Limb (tissue), 2 donors: ENCODE measurements around the gene RRAGA.
"Not testable (repeated sequence)": the region's sequence is repeated elsewhere in the genome, so short reads cannot be mapped to it uniquely, and the experiment has no call there.

Source experiments
- DNase-seq, 2 donors: peaks; one replicate each; pipeline ENCODE4 v3.0.0-alpha.2; 2016; ENCODE audit errors: extremely low spot score in 2 of 2

Gene RRAGA, protein sequence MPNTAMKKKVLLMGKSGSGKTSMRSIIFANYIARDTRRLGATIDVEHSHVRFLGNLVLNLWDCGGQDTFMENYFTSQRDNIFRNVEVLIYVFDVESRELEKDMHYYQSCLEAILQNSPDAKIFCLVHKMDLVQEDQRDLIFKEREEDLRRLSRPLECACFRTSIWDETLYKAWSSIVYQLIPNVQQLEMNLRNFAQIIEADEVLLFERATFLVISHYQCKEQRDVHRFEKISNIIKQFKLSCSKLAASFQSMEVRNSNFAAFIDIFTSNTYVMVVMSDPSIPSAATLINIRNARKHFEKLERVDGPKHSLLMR

DNA sequence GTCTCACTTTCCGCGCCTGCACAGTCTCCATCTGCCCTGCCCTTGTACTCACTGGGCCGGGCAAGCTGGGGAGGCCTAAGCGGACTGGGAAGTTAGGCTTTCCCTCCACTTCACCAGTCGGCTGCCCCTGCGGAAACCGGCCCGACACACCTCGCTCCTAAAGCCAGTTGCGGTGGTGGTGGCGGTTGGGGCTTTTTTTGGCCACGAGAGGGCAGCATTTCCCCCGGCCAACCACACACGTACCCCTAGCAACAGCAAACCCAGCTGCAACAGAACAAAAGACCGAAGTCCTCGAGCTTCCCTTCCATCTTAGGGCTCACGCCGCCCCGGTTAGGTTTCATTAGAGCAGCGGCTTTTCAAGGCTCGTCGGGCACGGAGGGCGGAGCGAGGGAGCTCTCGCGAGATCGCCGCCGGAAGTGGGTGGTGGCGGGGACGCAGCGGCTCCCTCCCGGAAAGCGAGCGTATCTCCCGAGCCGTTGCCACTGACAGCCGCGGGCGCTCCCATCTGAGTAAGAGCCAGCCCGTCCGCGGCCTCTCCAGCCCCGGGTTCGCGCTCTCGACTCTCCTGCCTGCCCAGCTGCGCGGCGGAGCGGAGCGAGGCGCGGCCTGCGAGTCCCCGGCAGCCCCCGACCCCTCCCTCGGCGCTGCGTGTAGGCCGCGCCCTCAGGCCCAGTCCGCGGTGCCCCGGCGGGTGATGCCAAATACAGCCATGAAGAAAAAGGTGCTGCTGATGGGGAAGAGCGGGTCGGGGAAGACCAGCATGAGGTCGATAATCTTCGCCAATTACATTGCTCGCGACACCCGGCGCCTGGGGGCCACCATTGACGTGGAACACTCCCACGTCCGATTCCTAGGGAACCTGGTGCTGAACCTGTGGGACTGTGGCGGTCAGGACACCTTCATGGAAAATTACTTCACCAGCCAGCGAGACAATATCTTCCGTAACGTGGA lies at the start of gene RRAGA:
Gene RRAGA (plus strand): TSS at position 462 of the 951 bp plus-strand sequence. CDS start 233 bp downstream, at position 695.
- peak; percentile 96 to 97 for DNase-seq

DNA sequence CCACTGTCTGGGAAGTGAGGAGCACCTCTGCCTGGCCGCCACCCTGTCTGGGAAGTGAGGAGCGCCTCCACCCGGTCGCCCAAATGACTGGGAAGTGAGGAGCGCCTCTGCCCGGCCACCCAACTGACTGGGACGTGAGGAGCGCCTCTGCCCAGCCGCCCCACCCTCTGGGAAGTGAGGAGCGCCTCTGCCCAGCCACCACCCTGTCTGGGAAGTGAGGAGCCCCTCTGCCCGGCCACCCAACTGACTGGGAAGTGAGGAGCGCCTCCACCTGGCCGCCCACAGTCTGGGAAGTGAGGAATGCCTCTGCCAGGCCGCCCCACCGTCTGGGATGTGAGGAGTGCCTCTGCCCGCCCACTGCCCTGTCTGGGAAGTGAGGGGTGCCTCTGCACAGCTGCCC lies 49.1 kb upstream of the RRAGA start:
- no peak for DNase-seq

DNA sequence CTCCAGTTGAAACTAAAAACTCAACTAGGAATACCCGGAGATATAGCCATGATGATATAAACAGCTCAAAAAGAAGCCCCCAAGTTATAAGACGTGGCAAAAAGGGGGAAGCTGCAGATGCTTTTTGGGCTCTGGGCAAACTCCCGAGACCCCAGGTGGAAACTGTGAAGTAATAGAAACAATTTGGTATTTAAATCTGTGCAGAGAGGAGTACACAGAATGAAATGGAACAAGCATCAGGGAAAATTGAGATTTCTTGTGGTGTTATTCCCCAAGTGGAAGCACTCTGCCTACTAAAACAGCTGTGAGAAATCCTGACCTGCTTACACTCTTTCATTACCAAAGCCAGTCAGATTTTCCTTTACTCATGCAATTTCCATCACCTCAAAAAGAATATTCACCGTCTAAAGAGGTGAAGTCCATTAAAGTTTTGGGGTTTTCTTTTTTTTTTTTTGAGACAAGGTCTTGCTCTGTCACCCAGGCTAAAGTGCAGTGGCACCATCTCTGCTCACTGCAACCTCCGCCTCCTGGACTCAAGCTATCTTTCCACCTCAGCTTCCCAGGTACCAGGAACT lies 39.7 kb upstream of the RRAGA start:
- DNase-seq = peak in 1 of 2 donors; percentile 45

DNA sequence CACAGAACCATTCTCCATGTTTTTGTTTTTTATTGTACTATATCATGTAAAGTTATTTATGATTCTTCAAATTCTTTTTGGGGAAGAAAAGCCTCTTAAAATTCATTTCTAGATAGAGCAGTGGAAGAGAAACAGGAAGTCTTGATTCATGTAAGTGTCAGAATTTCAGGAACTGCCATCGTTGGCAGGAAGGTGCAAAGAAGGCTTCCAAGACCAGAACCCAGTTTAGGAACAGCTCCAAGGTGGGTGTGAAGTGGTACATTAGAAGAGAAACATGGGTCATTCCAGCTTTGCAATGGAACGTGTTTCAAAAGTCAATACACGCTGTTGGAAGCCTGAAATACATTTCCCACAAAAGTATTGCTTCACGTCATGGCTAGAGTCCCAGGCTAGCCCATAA lies 31.0 kb upstream of the RRAGA start:
- DNase-seq = no peak

DNA sequence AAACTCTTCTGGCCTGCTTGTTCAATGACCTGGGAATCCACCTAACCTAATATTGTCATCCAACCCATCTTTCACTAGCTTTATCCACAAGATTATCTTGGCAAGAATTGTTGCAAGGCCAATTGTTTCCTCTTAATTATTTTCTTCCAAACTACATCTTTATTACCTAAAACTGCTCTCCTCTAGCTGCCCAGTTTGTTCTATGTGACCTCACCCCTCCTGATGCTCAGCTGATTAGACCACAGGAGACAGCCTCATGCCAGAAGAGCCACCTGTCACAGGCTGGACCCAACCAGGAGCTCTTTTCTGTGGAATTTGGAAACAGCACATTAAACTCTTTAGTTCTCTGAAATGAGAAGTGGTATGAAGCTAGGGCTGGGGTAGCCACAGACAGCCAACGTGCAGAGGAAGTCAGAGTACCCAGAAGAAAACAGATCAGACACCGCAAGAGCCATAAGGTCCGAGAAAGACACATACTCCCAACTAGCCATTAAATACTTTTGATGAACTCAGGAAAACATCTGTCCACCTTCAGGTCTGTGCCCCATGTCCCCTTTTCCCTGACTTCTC lies 28.3 kb upstream of the RRAGA start:
- no peak for DNase-seq

DNA sequence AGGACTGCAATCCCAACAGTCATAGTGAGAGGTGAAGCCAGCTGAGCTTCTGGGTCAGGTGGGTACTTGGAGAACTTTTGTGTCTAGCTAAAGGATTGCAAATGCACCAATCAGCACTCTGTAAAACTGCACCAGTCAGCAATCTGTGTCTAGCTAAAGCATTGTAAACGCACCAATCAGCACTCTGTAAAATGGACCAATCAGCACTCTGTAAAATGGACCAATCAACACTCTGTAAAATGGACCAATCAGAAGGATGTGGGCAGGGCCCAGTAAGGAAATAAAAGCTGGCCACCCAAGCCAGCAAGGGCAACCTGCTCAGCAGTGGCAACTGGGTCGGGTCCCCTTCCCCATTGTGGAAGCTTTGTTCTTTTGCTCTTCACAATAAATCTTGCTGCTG lies 27.6 kb upstream of the RRAGA start:
- not testable (repeated sequence) for DNase-seq

DNA sequence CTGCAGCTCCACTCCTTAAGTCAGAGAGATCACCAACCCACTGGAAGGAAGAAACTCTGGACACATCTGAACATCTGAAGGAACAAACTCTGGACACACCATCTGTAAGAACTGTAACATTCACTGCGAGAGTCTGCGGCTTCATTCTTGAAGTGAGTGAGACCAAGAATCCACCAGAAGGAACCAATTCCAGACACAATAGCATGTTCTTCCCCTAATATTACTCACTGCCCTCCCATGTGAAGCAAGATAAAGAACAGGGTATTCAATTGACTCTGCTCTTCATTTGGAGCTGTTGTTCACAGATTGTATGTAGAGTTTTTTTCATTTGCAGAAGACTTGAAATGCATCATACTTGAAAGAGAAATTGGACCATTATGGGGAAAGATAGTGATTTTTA lies 27.0 kb upstream of the RRAGA start:
- DNase-seq = no peak

DNA sequence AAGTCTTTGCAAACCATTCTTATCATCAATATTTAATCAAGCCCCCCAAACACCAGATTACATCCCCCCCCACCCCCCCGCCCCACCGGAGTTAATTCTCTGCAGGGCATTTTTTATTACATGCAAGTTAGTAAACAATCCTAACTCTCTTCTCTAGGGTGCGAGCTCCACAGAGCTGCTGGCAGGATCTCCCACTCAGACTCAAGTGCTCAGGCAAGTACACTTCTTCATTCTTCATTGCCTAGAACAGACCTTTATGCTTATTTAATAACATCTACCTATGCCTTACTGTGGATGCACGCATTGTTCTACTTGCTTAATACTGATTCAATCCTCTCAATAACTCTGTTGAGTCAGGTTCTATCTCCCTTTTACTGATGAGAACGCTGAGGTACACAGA lies 26.1 kb upstream of the RRAGA start:
- no peak for DNase-seq

DNA sequence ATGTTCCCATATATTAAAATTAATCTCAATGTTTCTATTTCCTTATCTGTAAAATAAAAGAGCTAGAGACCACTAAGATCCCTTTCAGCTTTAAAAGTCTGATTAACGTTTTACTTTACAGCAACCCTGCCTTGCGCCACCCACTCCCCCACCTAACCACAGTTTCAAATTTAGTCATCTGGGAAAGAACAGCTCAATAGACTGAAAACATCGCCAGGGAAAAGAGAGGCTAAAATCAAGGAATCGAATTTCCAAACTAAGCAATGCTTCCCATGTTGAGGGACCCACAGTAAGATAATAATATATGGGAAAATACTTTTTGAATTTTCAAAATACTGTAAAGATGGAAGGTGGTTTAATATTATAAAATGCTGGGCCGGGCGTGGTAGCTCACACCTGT lies 22.9 kb upstream of the RRAGA start:
- DNase-seq = no peak

DNA sequence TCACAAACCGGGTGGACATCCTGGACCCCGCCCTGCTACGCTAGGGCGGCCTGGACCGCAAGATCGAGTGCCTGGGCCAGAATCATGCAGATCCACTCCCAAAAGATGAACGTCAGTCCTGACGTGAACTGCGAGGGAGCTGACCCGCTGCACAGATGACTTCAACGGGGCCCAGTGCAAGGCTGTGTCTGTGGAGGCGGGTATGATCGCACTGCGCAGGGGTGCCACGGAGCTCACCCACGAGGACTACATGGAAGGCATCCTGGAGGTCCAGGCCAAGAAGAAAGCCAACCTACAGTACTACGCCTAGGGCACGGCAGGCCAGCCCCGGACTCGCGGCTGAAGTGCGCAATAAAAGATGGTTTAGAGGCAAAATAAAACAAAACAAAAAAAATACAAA lies 21.4 kb upstream of the RRAGA start:
- DNase-seq = no peak

DNA sequence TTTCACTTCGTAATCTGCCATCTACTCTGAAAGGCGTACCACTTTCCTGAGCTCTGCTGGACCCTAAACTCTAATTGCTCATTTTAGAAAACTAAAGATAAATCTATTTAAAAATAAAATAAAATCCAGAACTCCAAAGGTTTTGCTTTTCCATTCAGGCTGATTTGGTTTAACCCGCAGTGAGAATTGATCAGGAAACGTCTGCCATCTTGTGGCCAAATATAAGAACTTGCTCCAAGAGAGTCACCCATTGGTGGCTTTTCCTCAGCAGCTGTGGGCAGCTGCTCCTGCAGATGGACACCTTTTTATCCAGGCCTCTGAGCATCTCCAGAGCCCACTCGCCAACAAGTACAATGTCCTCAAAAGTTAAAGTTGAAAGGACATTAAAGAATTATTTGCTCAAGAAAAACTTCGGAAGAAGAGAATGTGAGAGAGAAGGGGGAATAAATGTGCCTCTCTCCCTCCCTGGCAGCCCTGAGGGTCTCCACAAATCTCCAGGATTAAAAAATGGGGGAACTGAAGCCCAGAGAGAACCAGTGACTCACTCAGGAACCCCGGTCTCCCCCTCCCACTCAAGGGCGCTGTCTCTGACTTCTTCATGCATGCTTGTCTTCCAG lies 20.3 kb upstream of the RRAGA start:
- DNase-seq = peak; percentile 64 to 84

DNA sequence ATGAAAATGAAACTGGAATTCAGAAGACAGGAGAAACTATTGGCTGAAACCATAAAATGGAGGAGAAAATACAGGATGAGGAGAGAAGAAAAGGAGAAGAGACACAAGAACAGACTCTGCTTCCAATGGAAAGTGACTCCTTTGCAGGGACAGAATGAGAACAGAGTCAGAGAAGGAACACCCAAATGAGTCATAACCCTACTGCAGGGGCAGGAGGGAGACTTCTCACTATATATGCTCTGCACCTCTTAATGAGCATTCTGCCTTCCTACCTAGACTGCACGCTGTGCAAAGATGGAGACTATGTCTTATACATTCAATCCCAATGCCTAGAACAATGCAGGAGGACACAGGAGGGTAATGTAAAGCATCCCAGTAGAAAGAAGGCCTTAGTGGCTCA lies 18.3 kb upstream of the RRAGA start:
- no peak for DNase-seq

DNA sequence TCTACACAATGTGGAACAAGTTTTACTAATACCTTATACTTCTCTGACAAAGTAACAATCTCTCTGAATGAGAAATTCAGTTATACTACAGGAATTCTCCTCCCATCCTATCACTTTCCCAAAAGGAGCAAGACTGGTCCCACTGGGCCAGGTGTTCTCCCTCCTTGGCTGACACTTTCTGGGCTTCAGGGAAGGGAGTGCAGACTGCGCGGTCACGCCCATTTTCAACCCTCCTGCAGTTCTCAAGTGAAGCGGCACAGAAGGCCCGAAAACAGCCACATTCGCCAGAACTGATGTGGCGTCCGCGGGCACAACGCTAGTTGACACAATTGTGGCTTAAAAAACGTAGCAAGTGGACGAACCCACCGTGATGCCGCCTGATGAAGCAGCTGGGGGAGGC lies 16.8 kb upstream of the RRAGA start:
- peak in 1 of 2 donors; percentile 19 for DNase-seq

DNA sequence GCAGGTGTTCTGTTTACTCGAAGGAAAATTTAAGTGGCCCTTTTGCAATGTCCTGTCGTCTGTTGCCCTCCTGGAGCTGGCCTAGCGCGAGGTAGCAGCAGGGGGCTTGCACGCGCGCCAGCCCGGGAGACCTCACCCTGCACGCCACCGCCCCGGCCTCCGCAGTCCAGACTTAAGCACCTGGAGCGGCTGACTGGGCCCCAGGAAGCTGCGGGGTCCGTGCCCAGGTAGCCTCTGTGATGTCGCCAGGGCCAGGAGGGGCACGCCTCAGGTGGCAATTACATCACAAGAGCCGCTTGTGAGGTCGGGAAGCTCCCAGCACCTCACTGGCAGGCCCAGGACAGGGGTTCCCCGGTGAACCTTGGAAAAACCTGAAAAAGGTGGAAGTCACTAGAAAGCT lies 16.2 kb upstream of the RRAGA start, which contains the start of gene SAXO1:
Gene SAXO1 (minus strand): TSS at position 195 of the 400 bp plus-strand sequence. CDS start 301 bp downstream, outside the sequence.
- DNase-seq = no peak

DNA sequence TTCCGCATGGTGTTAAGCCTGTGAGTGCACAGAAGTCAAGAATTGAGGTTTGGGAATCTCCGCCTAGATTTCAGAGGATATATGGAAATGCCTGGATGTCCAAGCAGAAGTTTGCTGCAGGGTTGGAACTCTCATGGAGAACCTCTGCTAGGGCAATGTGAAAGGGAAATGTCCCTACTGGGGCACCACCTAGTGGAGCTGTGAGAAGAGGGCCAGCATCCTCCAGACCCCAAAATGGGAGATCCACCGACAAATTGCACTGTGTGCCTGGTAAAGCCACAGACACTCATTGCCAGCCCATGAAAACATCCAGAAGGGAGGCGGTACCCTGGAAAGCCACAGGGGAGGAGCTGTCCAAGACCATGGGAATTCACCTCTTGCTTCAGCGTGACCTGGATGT lies 12.6 kb upstream of the RRAGA start:
- no peak for DNase-seq

DNA sequence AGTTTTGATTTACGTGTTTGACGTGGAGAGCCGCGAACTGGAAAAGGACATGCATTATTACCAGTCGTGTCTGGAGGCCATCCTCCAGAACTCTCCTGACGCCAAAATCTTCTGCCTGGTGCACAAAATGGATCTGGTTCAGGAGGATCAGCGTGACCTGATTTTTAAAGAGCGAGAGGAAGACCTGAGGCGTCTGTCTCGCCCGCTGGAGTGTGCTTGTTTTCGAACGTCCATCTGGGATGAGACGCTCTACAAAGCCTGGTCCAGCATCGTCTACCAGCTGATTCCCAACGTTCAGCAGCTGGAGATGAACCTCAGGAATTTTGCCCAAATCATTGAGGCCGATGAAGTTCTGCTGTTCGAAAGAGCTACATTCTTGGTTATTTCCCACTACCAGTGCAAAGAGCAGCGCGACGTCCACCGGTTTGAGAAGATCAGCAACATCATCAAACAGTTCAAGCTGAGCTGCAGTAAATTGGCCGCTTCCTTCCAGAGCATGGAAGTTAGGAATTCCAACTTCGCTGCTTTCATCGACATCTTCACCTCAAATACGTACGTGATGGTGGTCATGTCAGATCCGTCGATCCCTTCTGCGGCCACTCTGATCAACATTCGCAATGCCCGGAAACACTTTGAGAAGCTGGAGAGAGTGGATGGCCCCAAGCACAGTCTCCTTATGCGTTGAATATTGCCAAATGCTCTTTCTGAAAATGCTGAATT lies 850 bp downstream of the RRAGA start:
- no peak for DNase-seq

DNA sequence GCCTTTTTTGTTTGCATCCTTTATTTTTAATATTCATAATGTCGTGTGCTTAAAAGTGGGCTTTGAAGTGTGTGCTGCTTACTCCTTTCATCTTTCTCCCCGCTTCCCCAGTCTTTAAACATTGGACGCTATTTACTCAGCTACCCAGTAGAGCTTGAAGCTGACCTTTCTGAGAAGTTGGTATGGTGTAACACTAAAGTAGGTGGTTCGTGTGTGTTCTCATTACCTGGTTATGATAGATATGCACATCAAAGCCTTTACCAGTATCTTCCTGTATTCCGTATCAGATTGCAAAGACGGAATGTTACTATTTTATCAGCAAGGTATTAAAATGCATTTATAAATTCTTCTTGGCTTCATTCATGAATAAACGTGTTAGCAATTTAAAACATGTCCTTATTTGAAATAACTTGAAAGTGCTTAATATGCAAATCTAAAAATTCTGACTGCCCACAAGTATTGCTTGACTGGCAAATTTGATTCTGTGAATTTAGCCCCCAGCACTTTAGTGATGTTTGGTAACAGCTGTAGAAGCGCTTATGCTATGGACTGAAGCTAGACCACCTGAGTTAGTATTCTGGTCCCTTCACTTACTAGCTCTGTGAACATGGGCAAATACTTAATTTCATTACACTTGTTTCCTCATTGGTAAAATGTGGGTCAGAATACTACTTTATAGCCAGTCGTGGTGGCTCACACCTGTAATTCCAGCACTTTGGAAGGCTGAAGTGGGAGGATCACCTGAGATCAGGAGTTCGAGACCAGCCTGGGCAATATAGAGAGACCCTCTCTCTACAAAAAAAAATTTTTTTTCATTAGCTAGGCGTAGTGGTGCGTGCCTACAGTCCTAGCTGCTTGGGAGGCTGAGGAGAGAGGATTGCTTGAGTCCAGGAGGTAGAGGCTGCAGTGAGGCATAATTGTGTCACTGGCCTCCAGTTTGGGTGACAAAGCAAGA lies 1.7 kb downstream of the RRAGA start:
- no peak for DNase-seq

DNA sequence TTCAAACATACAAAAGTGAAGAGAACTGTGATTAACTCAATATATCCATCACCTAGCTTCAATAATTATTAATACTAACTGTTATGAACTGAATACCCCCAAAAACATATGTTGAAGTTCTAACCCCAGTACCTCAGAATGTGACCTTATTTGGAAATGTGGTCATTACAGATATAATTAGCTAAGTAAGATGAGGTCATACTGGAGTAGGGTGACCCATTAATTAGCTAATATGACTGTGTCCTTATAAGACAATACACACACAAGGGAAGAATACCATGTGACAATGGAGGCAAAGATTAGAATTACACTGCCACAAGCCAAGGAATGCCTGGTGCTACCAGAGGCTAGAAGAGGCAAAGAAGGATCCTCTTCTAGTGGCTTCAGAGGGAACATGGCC lies 7.8 kb downstream of the RRAGA start:
- no peak for DNase-seq

DNA sequence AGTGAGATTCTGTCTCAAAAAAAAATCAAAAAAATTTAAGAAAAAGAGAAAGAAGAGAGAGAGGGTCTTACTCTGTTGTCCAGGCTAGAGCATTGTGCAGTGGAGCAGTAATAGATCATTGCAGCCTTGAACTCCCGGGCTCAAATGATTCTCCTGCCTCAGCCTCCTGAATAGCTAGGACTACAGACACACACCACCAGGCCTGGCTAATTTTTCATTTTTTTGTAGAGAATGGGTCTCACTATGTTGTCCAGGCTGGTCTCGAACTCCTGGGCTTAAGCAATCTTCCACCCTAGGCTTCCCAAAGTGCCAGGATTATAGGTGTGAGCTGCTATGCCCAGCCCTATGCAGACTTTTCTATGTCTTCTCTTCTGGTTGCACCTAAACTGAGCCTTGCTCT lies 25.0 kb downstream of the RRAGA start:
- DNase-seq = no peak

DNA sequence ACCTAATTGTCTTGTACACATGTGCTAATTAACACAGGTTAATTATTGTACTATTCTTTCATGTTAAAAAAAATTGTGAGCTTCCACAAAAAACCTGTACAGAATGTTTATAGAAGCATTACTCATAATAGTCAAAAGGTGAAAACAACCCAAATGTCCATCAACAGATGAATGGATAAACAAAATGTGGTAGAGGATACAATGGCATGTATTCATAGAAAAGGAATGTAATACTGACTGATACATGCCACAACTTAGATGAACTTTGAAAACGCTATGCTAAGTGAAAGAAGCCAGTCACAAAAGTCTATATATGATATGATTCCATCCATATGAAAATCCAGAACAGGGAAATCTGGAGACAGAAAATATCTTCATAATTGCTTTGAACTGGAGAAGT lies 25.6 kb downstream of the RRAGA start:
- no peak for DNase-seq
